Measurements from ENCODE around the gene RALGPS2. TPM values are rescaled to one million over a fixed set of nuclear protein-coding genes. Genes with fewer than 3 reads are reported as not detected.

Gene RALGPS2, protein sequence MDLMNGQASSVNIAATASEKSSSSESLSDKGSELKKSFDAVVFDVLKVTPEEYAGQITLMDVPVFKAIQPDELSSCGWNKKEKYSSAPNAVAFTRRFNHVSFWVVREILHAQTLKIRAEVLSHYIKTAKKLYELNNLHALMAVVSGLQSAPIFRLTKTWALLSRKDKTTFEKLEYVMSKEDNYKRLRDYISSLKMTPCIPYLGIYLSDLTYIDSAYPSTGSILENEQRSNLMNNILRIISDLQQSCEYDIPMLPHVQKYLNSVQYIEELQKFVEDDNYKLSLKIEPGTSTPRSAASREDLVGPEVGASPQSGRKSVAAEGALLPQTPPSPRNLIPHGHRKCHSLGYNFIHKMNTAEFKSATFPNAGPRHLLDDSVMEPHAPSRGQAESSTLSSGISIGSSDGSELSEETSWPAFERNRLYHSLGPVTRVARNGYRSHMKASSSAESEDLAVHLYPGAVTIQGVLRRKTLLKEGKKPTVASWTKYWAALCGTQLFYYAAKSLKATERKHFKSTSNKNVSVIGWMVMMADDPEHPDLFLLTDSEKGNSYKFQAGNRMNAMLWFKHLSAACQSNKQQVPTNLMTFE
- total RNA-seq: 10 to 100 TPM in 3 of 4 donors, 1 to 10 TPM in 1; 4.3 to 30.8 (median 16.8) TPM

DNA sequence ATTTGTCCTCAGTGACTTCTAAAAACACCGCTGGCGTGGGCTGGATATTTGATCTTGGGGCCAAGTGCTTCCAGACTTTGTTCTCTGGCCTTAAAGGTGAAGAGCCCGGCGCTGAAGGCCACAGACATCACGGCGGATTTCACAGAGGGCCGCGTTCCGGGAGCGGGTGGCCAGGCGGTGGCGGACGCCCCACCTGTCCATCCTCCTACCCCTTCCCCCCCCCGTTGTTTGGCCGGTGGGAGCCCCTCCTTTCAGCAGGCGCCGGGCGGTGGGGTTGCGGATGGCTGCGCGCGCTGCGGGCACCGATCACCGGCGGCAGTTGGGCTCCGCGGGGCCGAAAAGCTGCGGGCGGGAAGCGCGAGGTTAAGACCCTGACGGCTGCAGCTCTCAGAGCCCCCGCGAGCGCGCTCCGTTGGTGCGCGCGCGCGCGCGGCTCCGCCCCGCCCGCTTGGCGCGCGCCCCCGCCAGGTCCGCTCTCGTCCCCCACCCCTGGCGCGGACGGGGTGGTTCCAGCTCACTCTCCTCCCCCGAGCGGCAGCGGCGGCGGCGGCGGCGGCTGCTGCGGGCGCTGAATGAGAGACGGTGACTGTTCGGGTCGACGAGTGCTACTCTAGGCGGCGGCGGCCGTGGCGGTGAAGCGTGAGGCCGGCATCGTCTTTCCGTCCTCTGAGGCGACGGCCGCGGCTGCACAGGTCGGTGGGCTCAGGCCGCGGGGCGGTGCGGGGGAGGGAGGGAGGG is at the start of gene RALGPS2:
Gene RALGPS2, plus strand, starts transcription at position 517 of the 738 bp plus-strand sequence. CDS start 51,521 bp downstream, outside the sequence.
- H3K27me3 ChIP-seq: no peaks in the 10 kb centered on the region
- H3K36me3 ChIP-seq: no peaks in the 10 kb centered on the region
- no peaks in the 10 kb centered on the region for H3K9me3 ChIP-seq
- peak within 1 kb of the TSS; percentile 64 to 94 (median 82) for H3K4me3 ChIP-seq
- TF ChIP-seq POLR2A (IDR thresholded peaks at IDR 0.05) (peak in 1 of 2 donors; percentile 24), EP300 (IDR thresholded peaks at IDR 0.05) (peak in 1 of 2 donors; percentile 32)
- TF ChIP-seq, protein P1, sequence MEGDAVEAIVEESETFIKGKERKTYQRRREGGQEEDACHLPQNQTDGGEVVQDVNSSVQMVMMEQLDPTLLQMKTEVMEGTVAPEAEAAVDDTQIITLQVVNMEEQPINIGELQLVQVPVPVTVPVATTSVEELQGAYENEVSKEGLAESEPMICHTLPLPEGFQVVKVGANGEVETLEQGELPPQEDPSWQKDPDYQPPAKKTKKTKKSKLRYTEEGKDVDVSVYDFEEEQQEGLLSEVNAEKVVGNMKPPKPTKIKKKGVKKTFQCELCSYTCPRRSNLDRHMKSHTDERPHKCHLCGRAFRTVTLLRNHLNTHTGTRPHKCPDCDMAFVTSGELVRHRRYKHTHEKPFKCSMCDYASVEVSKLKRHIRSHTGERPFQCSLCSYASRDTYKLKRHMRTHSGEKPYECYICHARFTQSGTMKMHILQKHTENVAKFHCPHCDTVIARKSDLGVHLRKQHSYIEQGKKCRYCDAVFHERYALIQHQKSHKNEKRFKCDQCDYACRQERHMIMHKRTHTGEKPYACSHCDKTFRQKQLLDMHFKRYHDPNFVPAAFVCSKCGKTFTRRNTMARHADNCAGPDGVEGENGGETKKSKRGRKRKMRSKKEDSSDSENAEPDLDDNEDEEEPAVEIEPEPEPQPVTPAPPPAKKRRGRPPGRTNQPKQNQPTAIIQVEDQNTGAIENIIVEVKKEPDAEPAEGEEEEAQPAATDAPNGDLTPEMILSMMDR (IDR thresholded peaks at IDR 0.05): peak in 2 of 5 experiments; percentile 8 to 17
- peaks cover 0 to 15% (median 0%) of the 10 kb centered on the region in 4 donors for H3K4me1 ChIP-seq
- 3 to 5% methylated on average over 20 to 74 of the region's 90 CpGs for WGBS, 2 donors
- peak; percentile 21 to 40 for DNase-seq (ENCODE audit: low spot score in 2 of 2)
- peak within 1 kb of the TSS in 3 of 4 donors; percentile 48 to 90 (median 83) for H3K27ac ChIP-seq

DNA sequence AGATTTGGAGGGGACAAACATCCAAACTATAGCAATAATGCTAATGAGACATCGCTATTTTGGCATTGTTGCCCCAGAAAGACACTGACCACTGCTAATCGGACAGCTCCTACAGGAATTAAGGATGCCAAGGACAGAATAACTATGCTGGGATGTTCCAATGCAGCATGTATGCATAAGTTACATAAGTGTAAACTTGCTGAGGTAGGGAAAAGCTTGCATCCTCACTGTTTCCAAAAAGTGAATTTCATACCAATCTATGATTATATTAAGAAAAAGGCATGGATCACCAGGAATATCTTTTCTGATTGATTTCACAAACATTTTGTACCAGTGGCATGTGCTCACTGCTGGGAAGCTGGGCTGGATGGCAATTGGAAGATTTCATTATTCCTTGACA is 45.8 kb upstream of the RALGPS2 start:
- no peak for TF ChIP-seq POLR2A (IDR thresholded peaks at IDR 0.05)
- TF ChIP-seq EP300 (IDR thresholded peaks at IDR 0.05): no peak
- TF ChIP-seq, protein P1 (IDR thresholded peaks at IDR 0.05): no peak
- no peak overlapping the region for H3K27ac ChIP-seq
- H3K4me1 ChIP-seq: peaks cover 0 to 3% (median 0%) of the 10 kb centered on the region in 4 donors
- H3K9me3 ChIP-seq: no peaks in the 10 kb centered on the region
- DNase-seq (ENCODE audit: low spot score in 2 of 2): no peak
- no peak overlapping the region for H3K4me3 ChIP-seq
- 84 to 93% methylated on average over 2 of the region's 2 CpGs for WGBS, 2 donors
- H3K36me3 ChIP-seq: no peaks in the 10 kb centered on the region
- no peaks in the 10 kb centered on the region for H3K27me3 ChIP-seq

DNA sequence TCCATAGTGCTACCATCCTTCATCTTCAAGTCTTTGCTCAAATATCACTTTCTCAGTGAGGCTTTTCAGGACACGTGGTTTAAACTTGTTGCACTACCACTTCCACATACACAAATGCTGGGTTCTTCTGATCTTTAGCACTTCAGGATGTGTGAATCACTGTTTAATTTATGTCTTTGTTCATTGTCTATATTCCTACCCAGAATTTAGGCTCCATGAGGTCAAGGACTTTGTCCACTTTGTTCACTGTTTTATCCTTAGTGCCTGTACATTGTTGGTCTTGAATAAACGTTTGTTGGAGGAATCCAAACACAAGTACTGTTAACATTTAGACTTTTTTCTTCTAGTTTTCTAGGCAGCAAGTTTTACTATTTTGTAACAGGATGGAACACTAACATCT is 42.6 kb upstream of the RALGPS2 start:
- WGBS, 2 donors: 22 to 26% methylated on average over 2 of the region's 2 CpGs
- no peak for DNase-seq (ENCODE audit: low spot score in 2 of 2)
- H3K9me3 ChIP-seq: no peaks in the 10 kb centered on the region
- H3K4me1 ChIP-seq: peaks cover 0 to 3% (median 0%) of the 10 kb centered on the region in 4 donors
- no peak overlapping the region for H3K27ac ChIP-seq
- H3K27me3 ChIP-seq: no peaks in the 10 kb centered on the region
- no peak overlapping the region for H3K4me3 ChIP-seq
- no peaks in the 10 kb centered on the region for H3K36me3 ChIP-seq
- TF ChIP-seq POLR2A (IDR thresholded peaks at IDR 0.05) (no peak), EP300 (IDR thresholded peaks at IDR 0.05) (no peak)
- TF ChIP-seq, protein P1 (IDR thresholded peaks at IDR 0.05): no peak

DNA sequence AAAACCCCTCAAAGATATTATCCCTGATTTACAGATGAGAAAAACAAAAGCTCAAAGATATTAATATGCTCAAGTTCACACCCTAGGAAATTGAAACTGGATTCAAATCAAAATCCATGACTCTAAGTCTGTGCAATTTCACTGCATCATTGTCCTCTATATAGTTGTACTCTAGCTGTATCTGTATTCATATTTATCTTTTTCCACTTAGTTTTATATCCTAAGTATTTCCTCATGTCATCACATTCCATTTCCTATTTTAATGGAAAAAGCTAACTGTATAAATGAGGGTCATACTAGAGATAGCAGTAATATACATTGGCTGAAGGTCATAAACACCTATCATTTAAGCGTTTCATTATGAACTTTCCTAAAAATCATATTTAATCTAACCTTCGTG is 42.2 kb upstream of the RALGPS2 start:
- DNase-seq (ENCODE audit: low spot score in 2 of 2): no peak
- 78 to 85% methylated on average over 2 of the region's 2 CpGs for WGBS, 2 donors

More for the DNA sequence above, 42.2 kb upstream of the RALGPS2 start:
- Histone ChIP-seq H3K27ac (peak overlapping the region in 1 of 4 donors; percentile 31), H3K4me1 (peaks cover 0 to 3% (median 0%) of the 10 kb centered on the region in 4 donors), H3K4me3 (no peak overlapping the region), H3K36me3 (no peaks in the 10 kb centered on the region), H3K9me3 (no peaks in the 10 kb centered on the region), H3K27me3 (no peaks in the 10 kb centered on the region)
- TF ChIP-seq EP300 (IDR thresholded peaks at IDR 0.05): no peak
- TF ChIP-seq, protein P1 (IDR thresholded peaks at IDR 0.05): no peak
- TF ChIP-seq POLR2A (IDR thresholded peaks at IDR 0.05): no peak

All from tibial nerve (tissue), 4 donors.